HCT116 (cell line): ENCODE results near the gene CCDC142.

Experiments used
- EGR1 ChIP-seq: IDR thresholded peaks from 2 replicates; pipeline ENCODE4 v1.6.1; 2012; ENCODE audit warnings: low read depth
- EZH2 ChIP-seq: fragments of 200-600 bp; sonication (generic); IDR thresholded peaks from 2 replicates; pipeline ENCODE4 v1.6.1; 2017; ENCODE audit warnings: antibody characterized with exemption, mixed run types
- EZH2phosphoT487 ChIP-seq: fragments of 200-600 bp; IDR thresholded peaks from 2 replicates; pipeline ENCODE4 v1.6.1; 2018; ENCODE audit warnings: antibody characterized with exemption, borderline replicate concordance
- JUND ChIP-seq: IDR thresholded peaks from 2 replicates; pipeline ENCODE4 v1.6.1; 2012
- POLR2A ChIP-seq: IDR thresholded peaks from 2 replicates; pipeline ENCODE4 v1.7.0; 2011; ENCODE audit warnings: borderline replicate concordance; ENCODE audit not compliant: insufficient read depth, insufficient read length; ENCODE audit errors: extremely low read depth
- RAD21 ChIP-seq: IDR thresholded peaks from 2 replicates; pipeline ENCODE4 v1.6.1; 2012; ENCODE audit warnings: low read depth, mild to moderate bottlenecking
- SIN3A ChIP-seq: IDR thresholded peaks from 2 replicates; pipeline ENCODE4 v1.6.1; 2012; ENCODE audit warnings: low read depth
- TCF7L2 ChIP-seq: IDR thresholded peaks from 2 replicates; pipeline ENCODE4 v1.7.0; 2011; ENCODE audit warnings: borderline replicate concordance, inconsistent platforms; ENCODE audit not compliant: insufficient read depth, insufficient read length; ENCODE audit errors: extremely low read depth
- TF ChIP-seq, protein P1 (sequence below), 3 experiments: fragments of 200-600 bp in 1 of 3; sonication (generic) in 1 of 3; IDR thresholded peaks in 2 of 3; conservative IDR thresholded peaks in 1 of 3; 2 replicates each; pipeline ENCODE4 v1.5.1; 2012 to 2017; ENCODE audit warnings: low read depth in 2 of 3, low read length in 2 of 3, antibody characterized with exemption in 1 of 3, borderline replicate concordance in 1 of 3, control low read depth in 1 of 3, mild to moderate bottlenecking in 1 of 3, mixed read lengths in 1 of 3, mixed run types in 1 of 3, moderate library complexity in 1 of 3; ENCODE audit not compliant: insufficient read depth in 1 of 3
- TF ChIP-seq, protein P2 (sequence below): IDR thresholded peaks from 2 replicates; pipeline ENCODE4 v1.6.1; 2011; ENCODE audit warnings: mild to moderate bottlenecking, low read length, moderate library complexity; ENCODE audit not compliant: insufficient replicate concordance; ENCODE audit errors: extremely low read depth

DNA sequence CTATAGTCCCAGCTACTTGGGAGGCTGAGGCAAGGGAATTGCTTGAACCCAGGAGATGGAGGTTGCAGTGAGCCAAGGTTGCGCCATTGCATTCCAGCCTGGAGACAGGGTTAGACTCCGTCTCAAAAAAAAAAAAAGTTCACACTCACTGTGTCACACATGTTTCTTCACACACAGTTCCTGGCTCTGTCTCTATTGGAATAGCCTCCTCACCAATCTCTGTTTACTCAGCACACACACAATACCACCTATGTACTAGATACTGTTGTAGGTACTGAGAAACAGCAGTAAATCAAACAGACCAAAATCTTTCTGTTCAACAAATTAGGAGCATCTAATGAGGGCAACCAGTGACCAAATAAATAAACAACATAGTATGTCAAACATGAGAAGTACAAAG lies 3.3 kb upstream of the CCDC142 start:
- TF ChIP-seq, protein P1, sequence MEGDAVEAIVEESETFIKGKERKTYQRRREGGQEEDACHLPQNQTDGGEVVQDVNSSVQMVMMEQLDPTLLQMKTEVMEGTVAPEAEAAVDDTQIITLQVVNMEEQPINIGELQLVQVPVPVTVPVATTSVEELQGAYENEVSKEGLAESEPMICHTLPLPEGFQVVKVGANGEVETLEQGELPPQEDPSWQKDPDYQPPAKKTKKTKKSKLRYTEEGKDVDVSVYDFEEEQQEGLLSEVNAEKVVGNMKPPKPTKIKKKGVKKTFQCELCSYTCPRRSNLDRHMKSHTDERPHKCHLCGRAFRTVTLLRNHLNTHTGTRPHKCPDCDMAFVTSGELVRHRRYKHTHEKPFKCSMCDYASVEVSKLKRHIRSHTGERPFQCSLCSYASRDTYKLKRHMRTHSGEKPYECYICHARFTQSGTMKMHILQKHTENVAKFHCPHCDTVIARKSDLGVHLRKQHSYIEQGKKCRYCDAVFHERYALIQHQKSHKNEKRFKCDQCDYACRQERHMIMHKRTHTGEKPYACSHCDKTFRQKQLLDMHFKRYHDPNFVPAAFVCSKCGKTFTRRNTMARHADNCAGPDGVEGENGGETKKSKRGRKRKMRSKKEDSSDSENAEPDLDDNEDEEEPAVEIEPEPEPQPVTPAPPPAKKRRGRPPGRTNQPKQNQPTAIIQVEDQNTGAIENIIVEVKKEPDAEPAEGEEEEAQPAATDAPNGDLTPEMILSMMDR (IDR thresholded peaks at IDR 0.05 in 2 of 3, conservative IDR thresholded peaks at IDR 0.05 in 1 of 3; ENCODE audit: borderline replicate concordance in 1 of 3, insufficient read depth in 1 of 3, low read depth in 2 of 3, low read length in 2 of 3), result no peak
- TF ChIP-seq RAD21 (no peak), TCF7L2 (no peak), POLR2A (no peak), SIN3A (no peak), JUND (no peak), EZH2phosphoT487 (no peak), EGR1 (no peak), EZH2 (no peak)
- TF ChIP-seq, protein P2, sequence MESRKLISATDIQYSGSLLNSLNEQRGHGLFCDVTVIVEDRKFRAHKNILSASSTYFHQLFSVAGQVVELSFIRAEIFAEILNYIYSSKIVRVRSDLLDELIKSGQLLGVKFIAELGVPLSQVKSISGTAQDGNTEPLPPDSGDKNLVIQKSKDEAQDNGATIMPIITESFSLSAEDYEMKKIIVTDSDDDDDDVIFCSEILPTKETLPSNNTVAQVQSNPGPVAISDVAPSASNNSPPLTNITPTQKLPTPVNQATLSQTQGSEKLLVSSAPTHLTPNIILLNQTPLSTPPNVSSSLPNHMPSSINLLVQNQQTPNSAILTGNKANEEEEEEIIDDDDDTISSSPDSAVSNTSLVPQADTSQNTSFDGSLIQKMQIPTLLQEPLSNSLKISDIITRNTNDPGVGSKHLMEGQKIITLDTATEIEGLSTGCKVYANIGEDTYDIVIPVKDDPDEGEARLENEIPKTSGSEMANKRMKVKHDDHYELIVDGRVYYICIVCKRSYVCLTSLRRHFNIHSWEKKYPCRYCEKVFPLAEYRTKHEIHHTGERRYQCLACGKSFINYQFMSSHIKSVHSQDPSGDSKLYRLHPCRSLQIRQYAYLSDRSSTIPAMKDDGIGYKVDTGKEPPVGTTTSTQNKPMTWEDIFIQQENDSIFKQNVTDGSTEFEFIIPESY, result no peak
